ENCODE results near the gene UBE2I. TPM values are rescaled to one million over a fixed set of nuclear protein-coding genes. Genes with fewer than 3 reads are reported as not detected.

The UBE2I gene
- total RNA-seq, 1 donor from 2014 or later = 47.4 TPM

GRCh38 chr16:1277151-1277598 lies 32.3 kb upstream of the UBE2I start:
- no peak for DNase-seq (ENCODE audit: low spot score)

- DNase-seq (ENCODE audit: low spot score) = no peak
These were observed 31.7 kb upstream of the UBE2I start for GRCh38 chr16:1277617-1278282.

- no peak for DNase-seq (ENCODE audit: low spot score)
These were observed 31.0 kb upstream of the UBE2I start for GRCh38 chr16:1278477-1278876.

- no peak for DNase-seq (ENCODE audit: low spot score)
These were observed 30.1 kb upstream of the UBE2I start for GRCh38 chr16:1279081-1279944.

- no peak for DNase-seq (ENCODE audit: low spot score)
These were observed 29.4 kb upstream of the UBE2I start for GRCh38 chr16:1279945-1280589.

GRCh38 chr16:1280783-1281182 lies 28.7 kb upstream of the UBE2I start:
- no peak for DNase-seq (ENCODE audit: low spot score)

- no peak for DNase-seq (ENCODE audit: low spot score)
These were observed 27.9 kb upstream of the UBE2I start for GRCh38 chr16:1281517-1281916.

- no peak for DNase-seq (ENCODE audit: low spot score)
These were observed 27.0 kb upstream of the UBE2I start for GRCh38 chr16:1282324-1282973.

GRCh38 chr16:1283296-1283695 lies 26.1 kb upstream of the UBE2I start:
- DNase-seq (ENCODE audit: low spot score) = no peak

- no peak for DNase-seq (ENCODE audit: low spot score)
These were observed 25.3 kb upstream of the UBE2I start for GRCh38 chr16:1283996-1284616.

- no peak for DNase-seq (ENCODE audit: low spot score)
These were observed 23.5 kb upstream of the UBE2I start for GRCh38 chr16:1285669-1286512.

GRCh38 chr16:1286513-1287094 lies 22.8 kb upstream of the UBE2I start:
- DNase-seq (ENCODE audit: low spot score) = no peak

- no peak for DNase-seq (ENCODE audit: low spot score)
These were observed 21.3 kb upstream of the UBE2I start for GRCh38 chr16:1287982-1288670.

- DNase-seq (ENCODE audit: low spot score) = no peak
These were observed 20.5 kb upstream of the UBE2I start for GRCh38 chr16:1288813-1289476.

GRCh38 chr16:1289477-1289866 lies 20.0 kb upstream of the UBE2I start:
- DNase-seq (ENCODE audit: low spot score) = no peak

GRCh38 chr16:1290063-1290501 lies 19.4 kb upstream of the UBE2I start:
- DNase-seq (ENCODE audit: low spot score) = no peak

GRCh38 chr16:1290860-1291575 lies 18.4 kb upstream of the UBE2I start:
- no peak for DNase-seq (ENCODE audit: low spot score)

- no peak for DNase-seq (ENCODE audit: low spot score)
These were observed 17.9 kb upstream of the UBE2I start for GRCh38 chr16:1291576-1291974.

Measured in umbilical cord (tissue), 2 donors.